B cell (primary cell): ENCODE results near the gene SFXN4. TPM values are rescaled to one million over a fixed set of nuclear protein-coding genes. Genes with fewer than 3 reads are reported as not detected.

Experiments used
- ATAC-seq: fragments of 200-7000 bp; cut with Tn5 transposase; one replicate; pipeline ENCODE4 v1.10.0; 2021; ENCODE audit warnings: low read depth, mild to moderate bottlenecking, moderate number of reproducible peaks, moderate library complexity
- CTCF ChIA-PET: fragments of 350-600 bp; sonication (Branson Sonifier 250); formaldehyde crosslinking; loops from one replicate; lab custom pipeline; 2021; ENCODE audit warnings: antibody characterized with exemption, inconsistent platforms; lab: Charles Lee
- POLR2A ChIA-PET: fragments of 350-600 bp; sonication (Branson Sonifier 250); formaldehyde crosslinking; loops from one replicate; lab custom pipeline; 2021; ENCODE audit warnings: antibody characterized with exemption; lab: Charles Lee
- DNase-seq: peaks from one replicate; pipeline ENCODE4 v3.0.0; 2013
- H2AFZ ChIP-seq: 2 replicates; pipeline ENCODE4 v1.6.1; 2012; ENCODE audit warnings: mild to moderate bottlenecking, low read depth, low read length; ENCODE audit not compliant: insufficient read depth, poor library complexity, severe bottlenecking
- H3K27ac ChIP-seq, 2 donors: 1 replicate in 1 of 2; 2 replicates in 1 of 2; pipeline ENCODE4 v1.5.1; 2012 to 2013; ENCODE audit warnings: low read length in 2 of 2, mild to moderate bottlenecking in 2 of 2, moderate library complexity in 1 of 2
- H3K27me3 ChIP-seq, 4 experiments: fragments of 200-600 bp in 1 of 4; sonication (generic) in 1 of 4; replicated peaks in 1 of 4; 1 replicate in 2 of 4; 2 replicates in 2 of 4; pipeline versions ENCODE4 v1.6.1 to v1.7.0; 2013 to 2016; ENCODE audit warnings: low read length in 3 of 4, mild to moderate bottlenecking in 2 of 4, mixed read lengths in 1 of 4, moderate library complexity in 1 of 4; ENCODE audit not compliant: insufficient read depth in 4 of 4, control insufficient read depth in 3 of 4; ENCODE audit errors: control extremely low read depth in 1 of 4
- H3K36me3 ChIP-seq, 2 experiments: replicated peaks in 1 of 2; 1 replicate in 1 of 2; 2 replicates in 1 of 2; pipeline versions ENCODE4 v1.6.1 to v1.7.1; 2013; ENCODE audit warnings: low read length in 1 of 2; ENCODE audit not compliant: insufficient read depth in 2 of 2, control insufficient read depth in 1 of 2; ENCODE audit errors: control extremely low read depth in 1 of 2, extremely low read depth in 1 of 2
- H3K4me1 ChIP-seq, 2 donors: fragments of 200-600 bp in 1 of 2; sonication (generic) in 1 of 2; 1 replicate in 1 of 2; 2 replicates in 1 of 2; pipeline versions ENCODE4 v1.5.1 to v1.6.1; 2013 to 2017; ENCODE audit warnings: low read length in 2 of 2; ENCODE audit not compliant: control insufficient read depth in 2 of 2, insufficient read depth in 2 of 2
- H3K4me2 ChIP-seq: replicated peaks from 2 replicates; pipeline ENCODE3; 2012; ENCODE audit warnings: mild to moderate bottlenecking, low read depth, low read length; ENCODE audit not compliant: poor library complexity, severe bottlenecking
- H3K4me3 ChIP-seq, 5 experiments: fragments of 200-600 bp in 1 of 5; sonication (generic) in 1 of 5; 1 replicate in 3 of 5; 2 replicates in 2 of 5; pipeline versions ENCODE4 v1.5.1 to v1.7.0; 2011 to 2016; ENCODE audit warnings: low read length in 4 of 5, mild to moderate bottlenecking in 4 of 5, low read depth in 2 of 5, control low read depth in 1 of 5, moderate library complexity in 1 of 5; ENCODE audit not compliant: insufficient read depth in 1 of 5; ENCODE audit errors: control extremely low read depth in 1 of 5, extremely low read depth in 1 of 5
- H3K79me2 ChIP-seq: fragments of 200-600 bp; sonication (generic); one replicate; pipeline ENCODE4 v1.6.0; 2016; ENCODE audit warnings: low read length; ENCODE audit not compliant: control insufficient read depth, insufficient read depth
- H3K9ac ChIP-seq: fragments of 200-600 bp; sonication (generic); 2 replicates; pipeline ENCODE4 v1.6.1; 2017; ENCODE audit warnings: mild to moderate bottlenecking, low read length, moderate library complexity
- H3K9me3 ChIP-seq, 3 donors: one replicate each; pipeline versions ENCODE4 v1.6.1 to v1.7.1; 2013; ENCODE audit warnings: low read length in 2 of 3; ENCODE audit not compliant: control insufficient read depth in 2 of 3, insufficient read depth in 1 of 3; ENCODE audit errors: control extremely low read depth in 1 of 3
- H4K20me1 ChIP-seq: 2 replicates; pipeline ENCODE4 v1.6.0; 2012; ENCODE audit warnings: mild to moderate bottlenecking, low read length; ENCODE audit not compliant: insufficient read depth, control insufficient read depth, poor library complexity, severe bottlenecking
- H3K27ac Mint-ChIP-seq: one replicate; pipeline ENCODE4 v1.8.0; 2021; ENCODE audit warnings: mixed read lengths
- H3K27me3 Mint-ChIP-seq: one replicate; pipeline ENCODE4 v1.8.0; 2021; ENCODE audit warnings: mixed read lengths
- H3K4me1 Mint-ChIP-seq: one replicate; pipeline ENCODE4 v1.8.0; 2021; ENCODE audit warnings: mixed read lengths
- H3K4me3 Mint-ChIP-seq: one replicate; pipeline ENCODE4 v1.8.0; 2021; ENCODE audit warnings: mixed read lengths
- H3K9me3 Mint-ChIP-seq: one replicate; pipeline ENCODE4 v1.8.0; 2022; ENCODE audit warnings: mixed read lengths; ENCODE audit not compliant: insufficient read depth
- CTCF ChIP-seq: fragments of 200-600 bp; IDR thresholded peaks from one replicate; pipeline ENCODE4 v1.8.0; 2022; ENCODE audit warnings: antibody characterized with exemption, mild to moderate bottlenecking
- EZH2 ChIP-seq: IDR thresholded peaks from 2 replicates; pipeline ENCODE4 v1.6.1; 2012; ENCODE audit warnings: borderline replicate concordance, low read depth, mild to moderate bottlenecking, moderate library complexity, low read length; ENCODE audit not compliant: insufficient read depth, poor library complexity, severe bottlenecking
- WGBS: methylation state at CpG from one replicate; pipeline ENCODE4 v1.1.5; 2013; ENCODE audit warnings: missing lambda C conversion rate; ENCODE audit not compliant: insufficient coverage; 5-methylcytosine and 5-hydroxymethylcytosine counted together
- intact Hi-C: fragments of 100-400 bp; cut with micrococcal nuclease; formaldehyde crosslinking; loops from one replicate; pipeline ENCODE4 v1.10.0; 2022
- polyA plus RNA-seq: library from polyadenylated mRNA; depleted of rRNA; stranded (reverse); fragments of >200 nt; gene quantifications from 2 replicates; pipeline ENCODE4 v1.2.3, GENCODE V29; 2012
- total RNA-seq, 2 donors: library from RNA; stranded (reverse); fragments of 120-200 nt in 1 of 2; gene quantifications; 1 replicate in 1 of 2; 2 replicates in 1 of 2; pipeline versions ENCODE4 v1.2.3 to v1.2.4, GENCODE V29; 2013 to 2022

Gene SFXN4
- total and polyA plus RNA-seq, 2 donors (not counting 1 experiment from before 2014, with no cell fraction given) = 9.8 to 15.4 TPM

GRCh38 chr10:119190353-119190752 lies 24.8 kb upstream of the SFXN4 start:
- no peaks in the 10 kb centered on the region for H3K27me3 Mint-ChIP-seq
- 100% methylated on average over 1 of the region's 4 CpGs for WGBS
- TF ChIP-seq CTCF (no peak), EZH2 (no peak)
- H3K4me1 Mint-ChIP-seq = peaks cover 11% of the 10 kb centered on the region
- Histone ChIP-seq H3K4me1 (peaks cover 8 to 10% of the 10 kb centered on the region in 2 donors), H3K9ac (no peak overlapping the region), H3K79me2 (no peaks in the 10 kb centered on the region), H3K27ac (no peak overlapping the region), H4K20me1 (no peaks in the 10 kb centered on the region), H2AFZ (no peak overlapping the region), H3K4me2 (no peak overlapping the region), H3K4me3 (no peak overlapping the region), H3K9me3 (no peaks in the 10 kb centered on the region), H3K36me3 (no peaks in the 10 kb centered on the region), H3K27me3 (no peaks in the 10 kb centered on the region)
- no peak for ATAC-seq
- intact Hi-C loops = no loop called here
- no peak for DNase-seq
- no peaks in the 10 kb centered on the region for H3K9me3 Mint-ChIP-seq
- no peak overlapping the region for H3K4me3 Mint-ChIP-seq
- CTCF ChIA-PET = interaction anchor here (0.7 to 3.1 kb wide), 6 partner anchors 9 to 299 kb away, joined by 3 to 14 read pairs (median 6); partner anchors contain the start of gene GRK5
- no peak overlapping the region for H3K27ac Mint-ChIP-seq
- POLR2A ChIA-PET = interaction anchor here (0.6 kb wide), 1 partner anchor 10 kb away, joined by 4 read pairs; no protein-coding TSS in a partner anchor

GRCh38 chr10:119189811-119190282 lies 24.3 kb upstream of the SFXN4 start:
- Mint-ChIP-seq H3K9me3 (no peaks in the 10 kb centered on the region), H3K27me3 (no peaks in the 10 kb centered on the region), H3K27ac (peak overlapping the region; percentile 41), H3K4me3 (no peak overlapping the region), H3K4me1 (peaks cover 11% of the 10 kb centered on the region)
- Histone ChIP-seq H3K36me3 (no peaks in the 10 kb centered on the region), H3K4me3 (no peak overlapping the region), H3K9me3 (no peaks in the 10 kb centered on the region), H3K4me1 (peaks cover 8 to 10% of the 10 kb centered on the region in 2 donors), H3K27me3 (no peaks in the 10 kb centered on the region), H2AFZ (no peak overlapping the region), H3K9ac (no peak overlapping the region), H3K4me2 (peak overlapping the region; percentile 13), H4K20me1 (no peaks in the 10 kb centered on the region), H3K79me2 (no peaks in the 10 kb centered on the region), H3K27ac (no peak overlapping the region)
- TF ChIP-seq CTCF = no peak
- TF ChIP-seq EZH2 = no peak
- POLR2A ChIA-PET = interaction anchor here (0.6 kb wide), 2 partner anchors 9 to 536 kb away, joined by 4 read pairs; partner anchors contain the start of gene INPP5F
- DNase-seq = peak; percentile 47
- 0% methylated on average over 1 of the region's 3 CpGs for WGBS
- CTCF ChIA-PET = interaction anchor here (0.7 to 3.1 kb wide), 6 partner anchors 9 to 255 kb away, joined by 3 to 14 read pairs (median 6); partner anchors contain the start of gene GRK5
- intact Hi-C loops = no loop called here
- no peak for ATAC-seq
